ENCODE results near the gene UBE2U.

UBE2U gene

DNA sequence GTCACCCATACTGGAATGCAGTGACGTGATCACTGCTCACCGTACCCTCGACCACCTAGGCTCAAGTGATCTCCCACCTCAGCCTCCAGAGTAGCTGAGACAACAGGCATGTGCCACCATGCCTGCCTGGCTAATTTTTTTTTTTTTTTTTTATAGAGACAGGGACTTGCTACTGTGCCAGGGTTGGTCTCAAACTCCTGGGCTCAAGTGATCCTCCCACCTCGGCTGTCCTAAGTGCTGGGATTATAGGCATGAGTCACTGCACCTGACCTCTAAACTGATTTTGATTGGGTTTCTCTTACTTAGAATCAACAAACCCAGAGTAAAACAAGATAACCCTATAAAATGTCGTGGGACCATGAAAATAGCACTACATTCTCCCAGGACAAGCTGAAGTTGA, 112.0 kb downstream of the UBE2U start:
- in situ Hi-C loops (cut with MboI; ENCODE audit: low sequenced_read_pairs, unreplicated experiment): no loop called here
- no peak for DNase-seq (ENCODE audit: low spot score)
- TF ChIP-seq, protein P1, sequence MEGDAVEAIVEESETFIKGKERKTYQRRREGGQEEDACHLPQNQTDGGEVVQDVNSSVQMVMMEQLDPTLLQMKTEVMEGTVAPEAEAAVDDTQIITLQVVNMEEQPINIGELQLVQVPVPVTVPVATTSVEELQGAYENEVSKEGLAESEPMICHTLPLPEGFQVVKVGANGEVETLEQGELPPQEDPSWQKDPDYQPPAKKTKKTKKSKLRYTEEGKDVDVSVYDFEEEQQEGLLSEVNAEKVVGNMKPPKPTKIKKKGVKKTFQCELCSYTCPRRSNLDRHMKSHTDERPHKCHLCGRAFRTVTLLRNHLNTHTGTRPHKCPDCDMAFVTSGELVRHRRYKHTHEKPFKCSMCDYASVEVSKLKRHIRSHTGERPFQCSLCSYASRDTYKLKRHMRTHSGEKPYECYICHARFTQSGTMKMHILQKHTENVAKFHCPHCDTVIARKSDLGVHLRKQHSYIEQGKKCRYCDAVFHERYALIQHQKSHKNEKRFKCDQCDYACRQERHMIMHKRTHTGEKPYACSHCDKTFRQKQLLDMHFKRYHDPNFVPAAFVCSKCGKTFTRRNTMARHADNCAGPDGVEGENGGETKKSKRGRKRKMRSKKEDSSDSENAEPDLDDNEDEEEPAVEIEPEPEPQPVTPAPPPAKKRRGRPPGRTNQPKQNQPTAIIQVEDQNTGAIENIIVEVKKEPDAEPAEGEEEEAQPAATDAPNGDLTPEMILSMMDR (IDR thresholded peaks at IDR 0.05; ENCODE audit: borderline replicate concordance, control extremely low read depth, extremely low read depth, insufficient read depth, missing control alignments): no peak
